SK-N-MC (cell line): Measurements from ENCODE around the gene PCDHA12.

Source experiments
- EZH2 ChIP-seq: fragments of 200-600 bp; sonication (generic); IDR thresholded peaks from one replicate; pipeline ENCODE4 v1.6.1; 2017; ENCODE audit warnings: antibody characterized with exemption
- FOXP2 ChIP-seq: optimal IDR thresholded peaks from 2 replicates; pipeline ENCODE3; 2011; ENCODE audit warnings: mild to moderate bottlenecking, moderate library complexity; ENCODE audit not compliant: insufficient read depth; ENCODE audit errors: extremely low read length, control extremely low read depth
- POLR2AphosphoS5 ChIP-seq: IDR thresholded peaks from 2 replicates; pipeline ENCODE4 v1.6.1; 2012; ENCODE audit warnings: mild to moderate bottlenecking, low read depth, low read length, borderline replicate concordance

DNA sequence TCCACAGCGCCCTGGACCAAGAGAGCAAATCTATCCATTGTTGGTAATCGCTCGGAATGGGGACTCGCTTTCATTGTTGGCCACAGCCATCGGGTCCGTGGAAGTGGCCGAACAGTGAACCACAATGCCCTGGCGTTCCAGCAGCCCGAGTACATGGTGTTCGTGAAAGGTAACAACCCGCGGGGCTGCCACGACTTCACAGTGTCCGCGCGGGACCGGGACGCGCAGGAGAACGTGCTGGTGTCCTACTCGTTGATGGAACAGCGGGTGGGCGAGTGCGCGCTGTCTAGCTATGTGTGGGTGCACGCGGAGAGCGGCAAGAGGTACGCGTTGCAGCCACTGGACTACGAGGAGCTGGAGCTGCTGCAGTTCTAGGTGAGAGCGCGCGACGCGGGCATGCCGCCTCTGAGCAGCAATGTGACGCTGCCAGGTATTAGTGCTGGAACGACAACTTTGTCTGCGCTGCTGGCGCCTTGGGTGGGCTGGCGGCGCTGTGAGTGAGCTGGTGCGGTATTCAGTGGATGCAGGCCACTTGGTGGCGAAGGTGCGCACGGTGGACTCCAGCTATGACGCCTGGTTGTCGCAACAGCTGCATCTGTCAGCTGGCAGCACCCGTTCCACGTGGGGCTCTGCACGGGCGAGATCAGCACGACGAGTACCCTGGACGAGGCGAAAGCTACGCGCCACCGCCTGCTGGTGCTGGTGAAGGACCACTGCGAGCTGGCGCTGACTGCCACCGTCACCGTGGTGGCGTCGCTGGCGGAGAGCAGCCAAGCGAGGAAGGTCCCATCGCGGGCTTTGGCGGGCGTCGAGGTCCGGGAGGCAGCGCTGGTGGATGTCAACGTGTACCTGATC is 12.4 kb upstream of the PCDHA12 start:
- TF ChIP-seq EZH2 (no peak), POLR2AphosphoS5 (no peak), FOXP2 (no peak)
